ENCODE measurements around the gene GATAD1.

DNA sequence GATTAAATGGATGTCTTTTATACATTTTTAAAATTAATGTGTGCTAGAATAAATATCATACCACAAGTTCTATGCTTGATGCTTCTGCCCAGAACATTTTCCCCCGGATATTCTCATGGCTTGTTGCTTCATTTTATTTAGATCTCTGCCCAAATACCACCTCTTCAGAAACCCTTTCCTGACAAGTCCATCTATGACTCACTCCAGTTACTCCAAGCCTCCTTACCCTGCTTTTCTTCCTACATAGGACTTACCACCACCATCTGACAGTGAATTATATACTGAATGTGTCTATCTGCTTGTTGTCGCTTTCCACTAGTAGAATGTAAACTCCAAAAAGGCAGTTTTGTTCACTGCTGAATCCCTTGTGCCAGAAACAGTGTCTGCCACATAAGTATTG is 49.6 kb downstream of the GATAD1 start:
- TF ChIP-seq, protein P1, sequence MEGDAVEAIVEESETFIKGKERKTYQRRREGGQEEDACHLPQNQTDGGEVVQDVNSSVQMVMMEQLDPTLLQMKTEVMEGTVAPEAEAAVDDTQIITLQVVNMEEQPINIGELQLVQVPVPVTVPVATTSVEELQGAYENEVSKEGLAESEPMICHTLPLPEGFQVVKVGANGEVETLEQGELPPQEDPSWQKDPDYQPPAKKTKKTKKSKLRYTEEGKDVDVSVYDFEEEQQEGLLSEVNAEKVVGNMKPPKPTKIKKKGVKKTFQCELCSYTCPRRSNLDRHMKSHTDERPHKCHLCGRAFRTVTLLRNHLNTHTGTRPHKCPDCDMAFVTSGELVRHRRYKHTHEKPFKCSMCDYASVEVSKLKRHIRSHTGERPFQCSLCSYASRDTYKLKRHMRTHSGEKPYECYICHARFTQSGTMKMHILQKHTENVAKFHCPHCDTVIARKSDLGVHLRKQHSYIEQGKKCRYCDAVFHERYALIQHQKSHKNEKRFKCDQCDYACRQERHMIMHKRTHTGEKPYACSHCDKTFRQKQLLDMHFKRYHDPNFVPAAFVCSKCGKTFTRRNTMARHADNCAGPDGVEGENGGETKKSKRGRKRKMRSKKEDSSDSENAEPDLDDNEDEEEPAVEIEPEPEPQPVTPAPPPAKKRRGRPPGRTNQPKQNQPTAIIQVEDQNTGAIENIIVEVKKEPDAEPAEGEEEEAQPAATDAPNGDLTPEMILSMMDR (IDR thresholded peaks at IDR 0.05; ENCODE audit: insufficient read depth, low read length, poor library complexity, severe bottlenecking) = no peak
- TF ChIP-seq EZH2phosphoT487 (conservative IDR thresholded peaks at IDR 0.05; ENCODE audit: low read length) = no peak
